Right lung (tissue), 5 donors: ENCODE results near the gene JAM2. TPM values are rescaled to one million over a fixed set of nuclear protein-coding genes. Genes with fewer than 3 reads are reported as not detected.

Source experiments
- DNase-seq, 2 donors: peaks; one replicate each; pipeline ENCODE4 v3.0.0-alpha.2; 2013
- polyA plus RNA-seq, 5 donors: library from polyadenylated mRNA; unstranded; fragments of 120-200 nt; gene quantifications; one replicate each; pipeline versions ENCODE4 v1.2.1 to v1.2.3, GENCODE V29; 2013; ENCODE audit warnings: inconsistent platforms in 1 of 5, low replicate concordance in 1 of 5; ENCODE audit not compliant: insufficient read length in 5 of 5, insufficient read depth in 1 of 5

JAM2 gene
- polyA plus RNA-seq, 5 donors, result 30.5 to 42.8 (median 38.6) TPM

DNA sequence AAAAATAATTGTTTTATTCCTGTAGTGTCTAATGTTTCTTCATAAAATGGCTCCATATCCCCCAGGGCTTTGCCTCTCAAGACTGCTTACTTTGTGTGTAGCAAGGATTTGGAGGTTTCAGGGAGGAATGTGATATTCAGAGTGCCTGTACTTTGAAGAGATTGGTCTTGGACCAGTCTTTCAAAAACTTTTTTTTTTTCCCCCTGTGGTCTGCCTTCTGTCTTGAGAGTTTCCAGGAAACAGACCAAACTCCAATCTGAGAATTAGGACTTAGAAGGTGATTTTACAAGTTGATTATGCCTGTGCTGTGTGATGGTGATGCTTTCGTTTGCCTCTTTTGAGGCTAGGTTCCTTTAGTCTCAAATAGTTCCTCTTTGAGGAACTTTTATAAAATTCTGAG lies 121.6 kb downstream of the JAM2 start:
- no peak for DNase-seq

DNA sequence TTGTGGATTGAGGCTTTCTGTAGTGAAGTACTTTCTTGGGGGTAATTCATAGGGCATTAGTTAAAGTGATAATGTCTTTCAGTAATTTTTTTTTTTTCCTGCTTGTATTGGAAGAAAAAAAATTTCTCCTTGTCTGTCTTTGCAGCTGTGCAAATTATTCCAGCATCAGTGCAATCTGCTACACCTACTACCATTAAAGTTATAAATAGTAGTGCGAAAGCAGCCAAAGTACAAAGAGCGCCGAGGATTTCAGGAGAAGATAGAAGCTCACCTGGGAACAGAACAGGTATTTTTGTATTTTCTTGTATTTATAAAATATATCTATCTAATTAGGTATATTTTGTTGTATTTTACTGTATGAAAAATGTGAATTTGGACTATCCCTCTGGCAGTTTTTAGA lies 125.0 kb downstream of the JAM2 start:
- DNase-seq, result no peak

Other genes with a start within 250 kb of the JAM2 start
- gene MRPL39, start 31.8 kb upstream of the JAM2 start, polyA plus RNA-seq, result 10 to 100 TPM; 30.8 to 38.7 (median 36.0) TPM
- gene ATP5PF, start 95.6 kb downstream of the JAM2 start, polyA plus RNA-seq, result 100 to 1,000 TPM; 148 to 169 (median 163) TPM
- gene GABPA, start 95.7 kb downstream of the JAM2 start, polyA plus RNA-seq, result 10 to 100 TPM; 31.6 to 55.8 (median 45.4) TPM